Neural cell (in vitro differentiated cells): ENCODE results near the gene KRT15. TPM values are rescaled to one million over a fixed set of nuclear protein-coding genes. Genes with fewer than 3 reads are reported as not detected.

Experiments used
- H2AFZ ChIP-seq: fragments of 200-600, 300-800 bp; sonication (generic), shearing (Covaris generic); 2 replicates; pipeline ENCODE4 v1.6.0; 2014; ENCODE audit warnings: low read depth, mild to moderate bottlenecking, antibody characterized with exemption, low read length, moderate library complexity
- H3F3A ChIP-seq: fragments of 200-600 bp; shearing (Covaris generic); 2 replicates; pipeline ENCODE4 v1.6.1; 2016; ENCODE audit warnings: mild to moderate bottlenecking, moderate library complexity, mixed read lengths, antibody characterized with exemption, low read length; ENCODE audit not compliant: insufficient read depth, poor library complexity, severe bottlenecking
- H3K27ac ChIP-seq: fragments of 200-600, 300-800 bp; sonication (generic), shearing (Covaris generic); 2 replicates; pipeline ENCODE4 v1.5.1; 2014; ENCODE audit warnings: mild to moderate bottlenecking, low read length, moderate library complexity
- H3K27me3 ChIP-seq: fragments of 300-800, 200-600 bp; sonication (generic), shearing (Covaris generic); 2 replicates; pipeline ENCODE4 v1.6.0; 2014; ENCODE audit warnings: mild to moderate bottlenecking, low read depth, low read length, moderate library complexity; ENCODE audit not compliant: insufficient read depth
- H3K36me3 ChIP-seq: fragments of 300-800, 200-600 bp; sonication (generic), shearing (Covaris generic); 2 replicates; pipeline ENCODE4 v1.5.1; 2014; ENCODE audit warnings: mild to moderate bottlenecking, antibody characterized with exemption, low read length, moderate library complexity; ENCODE audit not compliant: insufficient read depth
- H3K4me2 ChIP-seq: fragments of 300-800, 200-600 bp; sonication (generic), shearing (Covaris generic); 2 replicates; pipeline ENCODE4 v1.6.0; 2014; ENCODE audit warnings: mild to moderate bottlenecking, low read length
- H3K4me3 ChIP-seq: fragments of 300-800, 200-600 bp; sonication (generic), shearing (Covaris generic); 2 replicates; pipeline ENCODE4 v1.5.1; 2014; ENCODE audit warnings: mild to moderate bottlenecking, low read length, moderate library complexity
- H3K79me2 ChIP-seq: fragments of 200-600 bp; shearing (Covaris generic); replicated peaks from 2 replicates; pipeline ENCODE4 v1.6.0; 2014; ENCODE audit warnings: mild to moderate bottlenecking, low read length, moderate library complexity; ENCODE audit not compliant: insufficient read depth
- H3K9ac ChIP-seq: fragments of 300-800, 200-600 bp; sonication (generic), shearing (Covaris generic); 2 replicates; pipeline ENCODE4 v1.6.1; 2016; ENCODE audit warnings: mild to moderate bottlenecking, low read length, mixed read lengths
- H3K9me2 ChIP-seq: fragments of 200-600 bp; shearing (Covaris generic); 2 replicates; pipeline ENCODE4 v1.6.1; 2016; ENCODE audit warnings: mild to moderate bottlenecking, low read length, mixed read lengths; ENCODE audit not compliant: insufficient read depth
- H3K9me3 ChIP-seq: fragments of 200-600, 300-800 bp; sonication (generic), shearing (Covaris generic); 2 replicates; pipeline ENCODE4 v1.6.1; 2016; ENCODE audit warnings: mild to moderate bottlenecking, mixed run types, low read length, moderate library complexity, mixed read lengths
- H4K20me1 ChIP-seq: fragments of 200-600 bp; shearing (Covaris generic); 2 replicates; pipeline ENCODE4 v1.6.1; 2016; ENCODE audit warnings: mild to moderate bottlenecking, mixed run types; ENCODE audit not compliant: insufficient read depth
- CTCF ChIP-seq: fragments of 450-650 bp; IDR thresholded peaks from 2 replicates; pipeline ENCODE4 v1.5.1; 2014; ENCODE audit warnings: antibody characterized with exemption, mild to moderate bottlenecking, moderate library complexity; ENCODE audit not compliant: poor library complexity, severe bottlenecking
- EP300 ChIP-seq: fragments of 450-650 bp; conservative IDR thresholded peaks from 2 replicates; pipeline ENCODE4 v1.6.1; 2014; ENCODE audit warnings: antibody characterized with exemption, mild to moderate bottlenecking, moderate library complexity; ENCODE audit not compliant: poor library complexity, severe bottlenecking
- EZH2 ChIP-seq: fragments of 200-600, 300-800 bp; shearing (Covaris generic), sonication (generic); IDR thresholded peaks from 2 replicates; pipeline ENCODE4 v1.6.1; 2014; ENCODE audit warnings: antibody characterized with exemption, low read length, borderline replicate concordance, mild to moderate bottlenecking; ENCODE audit not compliant: insufficient read depth, poor library complexity, severe bottlenecking
- MXI1 ChIP-seq: fragments of 450-650 bp; conservative IDR thresholded peaks from 2 replicates; pipeline ENCODE4 v1.6.1; 2014; ENCODE audit warnings: antibody characterized with exemption, mild to moderate bottlenecking; ENCODE audit not compliant: poor library complexity, severe bottlenecking
- POLR2AphosphoS5 ChIP-seq: IDR thresholded peaks from 2 replicates; pipeline ENCODE4 v1.6.1; 2012
- RAD21 ChIP-seq: fragments of 450-650 bp; conservative IDR thresholded peaks from 2 replicates; pipeline ENCODE4 v1.6.1; 2014; ENCODE audit warnings: antibody characterized with exemption, mild to moderate bottlenecking, moderate library complexity
- SMC3 ChIP-seq: fragments of 450-650 bp; conservative IDR thresholded peaks from 2 replicates; pipeline ENCODE4 v1.6.1; 2014; ENCODE audit warnings: antibody characterized with exemption, mild to moderate bottlenecking, moderate library complexity; ENCODE audit not compliant: poor library complexity
- TAF1 ChIP-seq: IDR thresholded peaks from 2 replicates; pipeline ENCODE4 v1.6.1; 2012; ENCODE audit warnings: low read depth
- polyA plus RNA-seq: library from polyadenylated mRNA; depleted of rRNA; stranded (reverse); fragments of >200 nt; gene quantifications from 2 replicates; pipeline ENCODE4 v1.2.3, GENCODE V29; 2014
- TF ChIP-seq, protein P1 (sequence below): IDR thresholded peaks from 2 replicates; pipeline ENCODE4 v1.6.1; 2012; ENCODE audit warnings: borderline replicate concordance

The KRT15 gene
- polyA plus RNA-seq, 1 donor from 2014 or later = 0.09 TPM

DNA sequence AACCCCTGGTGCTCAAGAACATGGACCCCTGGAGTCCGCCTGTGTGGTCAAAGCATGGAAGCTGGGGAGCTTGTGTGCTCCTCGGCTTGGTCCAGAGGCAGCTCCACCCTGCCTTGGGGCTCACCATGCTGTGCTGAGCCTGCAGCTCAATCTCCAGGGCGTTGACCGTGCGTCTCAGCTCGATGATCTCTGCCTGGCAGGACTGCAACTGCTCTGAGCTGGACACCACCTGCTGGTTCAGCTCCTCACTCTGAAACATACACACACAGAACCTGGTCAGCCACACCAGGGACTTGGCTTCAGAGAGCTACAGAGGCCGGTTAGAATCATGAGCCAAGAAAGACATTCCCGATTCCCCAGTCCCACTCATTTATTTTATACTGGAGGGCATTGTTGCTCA lies 40.5 kb downstream of the KRT15 start:
- TF ChIP-seq EZH2 (no peak), CTCF (no peak), TAF1 (no peak), MXI1 (no peak), EP300 (no peak), POLR2AphosphoS5 (no peak), SMC3 (no peak), RAD21 (no peak)
- TF ChIP-seq, protein P1, sequence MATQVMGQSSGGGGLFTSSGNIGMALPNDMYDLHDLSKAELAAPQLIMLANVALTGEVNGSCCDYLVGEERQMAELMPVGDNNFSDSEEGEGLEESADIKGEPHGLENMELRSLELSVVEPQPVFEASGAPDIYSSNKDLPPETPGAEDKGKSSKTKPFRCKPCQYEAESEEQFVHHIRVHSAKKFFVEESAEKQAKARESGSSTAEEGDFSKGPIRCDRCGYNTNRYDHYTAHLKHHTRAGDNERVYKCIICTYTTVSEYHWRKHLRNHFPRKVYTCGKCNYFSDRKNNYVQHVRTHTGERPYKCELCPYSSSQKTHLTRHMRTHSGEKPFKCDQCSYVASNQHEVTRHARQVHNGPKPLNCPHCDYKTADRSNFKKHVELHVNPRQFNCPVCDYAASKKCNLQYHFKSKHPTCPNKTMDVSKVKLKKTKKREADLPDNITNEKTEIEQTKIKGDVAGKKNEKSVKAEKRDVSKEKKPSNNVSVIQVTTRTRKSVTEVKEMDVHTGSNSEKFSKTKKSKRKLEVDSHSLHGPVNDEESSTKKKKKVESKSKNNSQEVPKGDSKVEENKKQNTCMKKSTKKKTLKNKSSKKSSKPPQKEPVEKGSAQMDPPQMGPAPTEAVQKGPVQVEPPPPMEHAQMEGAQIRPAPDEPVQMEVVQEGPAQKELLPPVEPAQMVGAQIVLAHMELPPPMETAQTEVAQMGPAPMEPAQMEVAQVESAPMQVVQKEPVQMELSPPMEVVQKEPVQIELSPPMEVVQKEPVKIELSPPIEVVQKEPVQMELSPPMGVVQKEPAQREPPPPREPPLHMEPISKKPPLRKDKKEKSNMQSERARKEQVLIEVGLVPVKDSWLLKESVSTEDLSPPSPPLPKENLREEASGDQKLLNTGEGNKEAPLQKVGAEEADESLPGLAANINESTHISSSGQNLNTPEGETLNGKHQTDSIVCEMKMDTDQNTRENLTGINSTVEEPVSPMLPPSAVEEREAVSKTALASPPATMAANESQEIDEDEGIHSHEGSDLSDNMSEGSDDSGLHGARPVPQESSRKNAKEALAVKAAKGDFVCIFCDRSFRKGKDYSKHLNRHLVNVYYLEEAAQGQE = no peak
- no peaks in the 10 kb centered on the region for H3K36me3 ChIP-seq
- H3F3A ChIP-seq = no peaks in the 10 kb centered on the region
- no peaks in the 10 kb centered on the region for H3K9me3 ChIP-seq
- no peak overlapping the region for H3K27ac ChIP-seq
- H3K79me2 ChIP-seq = no peaks in the 10 kb centered on the region
- no peak overlapping the region for H3K4me3 ChIP-seq
- H3K27me3 ChIP-seq = no peaks in the 10 kb centered on the region
- H3K9me2 ChIP-seq = no peaks in the 10 kb centered on the region
- no peak overlapping the region for H2AFZ ChIP-seq
- H3K9ac ChIP-seq = no peak overlapping the region
- no peaks in the 10 kb centered on the region for H4K20me1 ChIP-seq
- H3K4me2 ChIP-seq = no peak overlapping the region

DNA sequence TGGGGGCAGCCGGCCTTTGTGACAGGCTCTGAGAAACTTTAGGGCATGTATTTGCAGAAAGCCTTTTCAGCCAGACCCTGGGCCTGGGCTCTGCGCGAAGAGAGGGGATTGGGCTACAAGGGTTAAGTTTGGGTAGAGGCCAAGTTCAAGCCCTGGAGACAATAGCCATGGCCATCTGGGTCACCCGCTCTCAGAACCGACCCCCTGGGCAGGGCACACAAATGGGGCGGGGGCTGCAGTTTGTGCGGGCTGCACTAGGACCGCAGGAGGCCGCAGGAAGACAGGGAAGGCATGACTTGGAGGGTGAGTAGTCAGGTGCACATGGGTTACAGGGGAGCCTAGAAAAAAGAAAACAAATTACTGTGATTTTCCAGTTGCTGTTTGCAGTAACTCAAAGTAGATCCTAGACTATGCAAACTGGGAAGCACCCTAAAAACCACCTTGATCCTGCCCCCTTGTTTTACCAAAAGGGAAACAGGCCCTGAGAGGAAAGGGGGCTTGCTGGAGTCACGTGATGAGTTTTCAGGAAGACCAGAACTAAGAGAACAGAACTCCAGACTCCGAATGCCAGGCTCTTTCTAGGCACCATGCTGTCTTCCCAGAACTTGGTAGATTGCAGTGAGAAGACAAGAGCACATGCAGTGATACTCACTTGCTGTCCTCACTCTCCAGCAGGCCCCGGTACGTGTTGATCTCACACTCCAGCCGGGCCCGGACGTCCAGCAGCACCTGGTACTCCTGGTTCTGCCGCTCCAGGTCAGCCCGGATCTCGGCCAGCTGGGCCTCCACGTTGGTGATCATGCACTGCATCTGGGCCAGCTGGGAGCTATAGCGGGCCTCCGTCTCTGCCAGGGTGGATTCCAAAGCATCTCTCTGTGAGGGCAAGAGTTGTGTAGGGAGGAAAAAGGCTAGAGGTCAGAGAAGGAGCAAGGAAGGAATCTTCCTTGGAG lies 41.5 kb downstream of the KRT15 start:
- no peaks in the 10 kb centered on the region for H3K79me2 ChIP-seq
- no peak overlapping the region for H3K4me3 ChIP-seq
- H2AFZ ChIP-seq = no peak overlapping the region
- no peaks in the 10 kb centered on the region for H3K9me2 ChIP-seq
- H4K20me1 ChIP-seq = no peaks in the 10 kb centered on the region
- no peaks in the 10 kb centered on the region for H3K9me3 ChIP-seq
- H3K27ac ChIP-seq = no peak overlapping the region
- H3F3A ChIP-seq = no peaks in the 10 kb centered on the region
- no peaks in the 10 kb centered on the region for H3K36me3 ChIP-seq
- H3K27me3 ChIP-seq = no peaks in the 10 kb centered on the region
- TF ChIP-seq EZH2 (no peak), MXI1 (no peak), TAF1 (no peak), CTCF (no peak), POLR2AphosphoS5 (no peak), EP300 (no peak), RAD21 (no peak), SMC3 (no peak)
- TF ChIP-seq, protein P1 = no peak
- H3K9ac ChIP-seq = no peak overlapping the region
- H3K4me2 ChIP-seq = no peak overlapping the region
